Vagina (tissue), 2 donors: ENCODE results near the gene NRARP.

ENCODE experiments used
- POLR2A ChIP-seq, 2 donors: fragments of 450-650 bp; IDR thresholded peaks; one replicate each; pipeline ENCODE4 v1.6.1; 2017; ENCODE audit warnings: antibody characterized with exemption in 2 of 2, mild to moderate bottlenecking in 2 of 2, moderate library complexity in 2 of 2
- POLR2AphosphoS5 ChIP-seq, 2 donors: sonication (generic); formaldehyde crosslinking; IDR thresholded peaks; one replicate each; pipeline ENCODE4 v1.9.0; 2017; ENCODE audit warnings: antibody characterized with exemption in 2 of 2, mild to moderate bottlenecking in 2 of 2, low read depth in 1 of 2; ENCODE audit not compliant: insufficient read depth in 1 of 2
- TF ChIP-seq, protein P1 (sequence below), 3 experiments: fragments of 450-650 bp in 2 of 3; fragments of 200-600 bp in 1 of 3; sonication (generic) in 1 of 3; IDR thresholded peaks; one replicate each; pipeline ENCODE4 v1.5.1; 2017 to 2019; ENCODE audit warnings: antibody characterized with exemption in 3 of 3, mild to moderate bottlenecking in 2 of 3, moderate library complexity in 2 of 3

DNA sequence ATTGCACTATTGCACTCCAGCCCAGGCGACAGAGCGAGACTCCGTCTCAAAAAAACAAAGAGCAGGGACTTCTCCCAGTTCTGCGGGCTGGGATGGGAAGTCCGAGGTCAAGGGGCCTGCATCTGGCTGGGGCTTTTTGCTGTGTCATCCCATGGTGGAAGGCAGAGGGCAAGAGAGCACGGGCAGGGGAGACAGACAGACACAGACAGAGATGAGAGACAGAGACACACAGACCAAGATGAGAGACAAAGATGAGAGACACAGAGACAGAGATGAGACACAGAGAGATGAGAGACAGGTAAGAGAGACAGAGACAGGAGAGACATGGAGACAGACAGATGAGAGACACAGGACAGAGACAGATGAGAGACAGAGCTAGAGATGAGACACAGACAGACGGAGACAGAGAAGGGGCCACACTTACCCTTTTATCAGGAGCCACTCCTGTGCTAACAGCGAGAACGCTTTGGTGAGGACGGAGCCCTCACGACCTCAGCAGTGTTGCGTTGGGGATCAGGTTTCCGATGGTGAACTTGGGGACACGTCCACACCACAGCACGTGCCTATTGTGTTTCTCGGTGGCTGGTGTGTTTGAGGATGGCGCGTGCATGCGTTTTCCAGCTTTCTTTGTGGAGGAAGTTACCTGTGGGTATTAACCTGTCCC is 33.4 kb downstream of the NRARP start:
- no peak for TF ChIP-seq POLR2A (IDR thresholded peaks at IDR 0.05)
- TF ChIP-seq, protein P1, sequence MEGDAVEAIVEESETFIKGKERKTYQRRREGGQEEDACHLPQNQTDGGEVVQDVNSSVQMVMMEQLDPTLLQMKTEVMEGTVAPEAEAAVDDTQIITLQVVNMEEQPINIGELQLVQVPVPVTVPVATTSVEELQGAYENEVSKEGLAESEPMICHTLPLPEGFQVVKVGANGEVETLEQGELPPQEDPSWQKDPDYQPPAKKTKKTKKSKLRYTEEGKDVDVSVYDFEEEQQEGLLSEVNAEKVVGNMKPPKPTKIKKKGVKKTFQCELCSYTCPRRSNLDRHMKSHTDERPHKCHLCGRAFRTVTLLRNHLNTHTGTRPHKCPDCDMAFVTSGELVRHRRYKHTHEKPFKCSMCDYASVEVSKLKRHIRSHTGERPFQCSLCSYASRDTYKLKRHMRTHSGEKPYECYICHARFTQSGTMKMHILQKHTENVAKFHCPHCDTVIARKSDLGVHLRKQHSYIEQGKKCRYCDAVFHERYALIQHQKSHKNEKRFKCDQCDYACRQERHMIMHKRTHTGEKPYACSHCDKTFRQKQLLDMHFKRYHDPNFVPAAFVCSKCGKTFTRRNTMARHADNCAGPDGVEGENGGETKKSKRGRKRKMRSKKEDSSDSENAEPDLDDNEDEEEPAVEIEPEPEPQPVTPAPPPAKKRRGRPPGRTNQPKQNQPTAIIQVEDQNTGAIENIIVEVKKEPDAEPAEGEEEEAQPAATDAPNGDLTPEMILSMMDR (IDR thresholded peaks at IDR 0.05): no peak
- no peak for TF ChIP-seq POLR2AphosphoS5 (IDR thresholded peaks at IDR 0.05; ENCODE audit: insufficient read depth in 1 of 2, low read depth in 1 of 2)
